ENCODE data around the gene TNFRSF13B.

- TF ChIP-seq CTCF (IDR thresholded peaks at IDR 0.05) (no peak), ZFX (IDR thresholded peaks at IDR 0.05; ENCODE audit: borderline replicate concordance) (no peak)
These were observed 10.1 kb downstream of the TNFRSF13B start for GRCh38 chr17:16961792-16962191.

All from 22Rv1 (cell line).